Activated CD8-positive, alpha-beta memory T cell treated with anti-CD3 and anti-CD28 coated beads, Interleukin-2, amount 50 U/mL, for 24 hours (primary cell): Measurements from ENCODE around the gene ANKS1B.

Source experiments
- DNase-seq: peaks from one replicate; pipeline ENCODE4 v3.0.0-alpha.2; 2020; ENCODE audit errors: extremely low read depth

ANKS1B gene

DNA sequence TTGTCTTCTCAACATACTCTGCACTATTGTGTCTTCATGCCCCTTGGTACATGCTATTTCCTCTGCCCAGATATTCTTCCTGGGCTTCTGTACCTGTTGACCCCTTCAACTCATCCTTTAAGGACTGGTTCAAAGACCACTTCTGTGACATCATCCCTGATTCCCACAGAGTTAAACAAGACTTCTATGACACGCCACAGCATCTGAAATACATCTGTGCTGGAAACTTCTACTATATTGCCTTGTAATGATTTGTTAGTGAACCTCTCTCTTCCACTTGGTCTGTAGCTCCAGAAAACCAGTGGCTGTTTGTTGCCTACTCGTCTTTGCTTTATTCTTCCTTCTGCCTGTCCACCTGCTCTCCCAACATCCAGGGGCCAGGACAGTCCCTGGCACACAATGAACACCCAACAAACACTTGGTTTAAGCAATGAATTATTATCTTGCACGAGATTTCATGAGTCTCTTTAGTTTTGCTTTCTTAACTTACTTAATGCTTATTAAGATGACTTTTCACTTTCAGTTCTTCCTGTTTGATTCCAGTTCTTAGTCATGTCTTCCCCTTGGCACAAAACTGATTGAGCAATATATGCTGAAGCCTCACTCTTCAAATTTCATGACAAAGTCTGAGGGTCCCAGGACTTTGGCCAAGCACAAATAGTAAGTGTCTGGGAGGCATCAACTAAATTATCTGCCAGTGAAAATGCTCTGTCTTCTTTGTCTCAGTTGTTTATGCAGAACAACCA is 853.8 kb downstream of the ANKS1B start:
- DNase-seq, result no peak

DNA sequence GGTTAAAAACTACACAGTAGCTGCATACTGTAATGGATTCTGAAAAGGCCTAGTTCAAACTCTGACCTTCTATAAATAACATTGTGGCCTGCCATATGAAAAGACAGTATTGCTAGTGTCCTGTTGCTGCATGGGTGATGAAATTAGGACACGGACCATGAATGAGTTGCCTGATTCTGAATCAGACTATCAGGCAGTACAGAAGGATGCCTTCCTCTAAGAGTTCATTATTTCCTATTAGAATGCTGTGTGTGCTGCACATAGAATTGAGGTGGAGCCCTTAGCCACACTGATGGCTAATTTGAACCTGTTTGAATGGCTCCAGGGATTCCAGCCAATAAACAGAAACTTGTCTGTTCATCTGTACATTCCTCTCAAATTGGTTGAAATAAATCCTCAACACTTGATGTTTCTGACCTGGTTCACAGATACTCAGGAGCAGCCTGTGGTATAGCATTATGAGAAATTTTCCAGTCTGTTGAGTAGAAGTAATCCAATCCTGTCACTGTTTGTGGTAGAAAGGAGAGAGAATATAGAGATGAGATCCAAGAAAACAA is 856.4 kb downstream of the ANKS1B start:
- no peak for DNase-seq

DNA sequence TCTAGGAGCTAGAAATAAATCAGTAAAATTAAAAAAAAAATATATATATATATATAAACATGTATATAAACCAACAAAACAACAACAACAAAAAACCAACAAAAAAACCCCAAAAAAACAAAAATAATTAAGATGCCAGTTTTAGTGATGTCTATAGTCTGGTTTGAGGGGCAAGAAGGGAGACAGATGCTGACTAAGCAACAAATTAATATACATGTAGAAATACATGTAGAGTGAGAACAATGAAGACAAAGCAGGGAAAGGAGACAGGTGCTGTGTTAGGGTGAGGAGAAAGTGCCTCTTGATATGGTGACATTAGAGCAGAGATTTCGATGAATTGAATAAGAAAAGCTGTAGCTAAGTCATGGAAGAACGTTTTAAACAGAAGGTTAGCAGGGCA is 861.8 kb downstream of the ANKS1B start:
- no peak for DNase-seq

DNA sequence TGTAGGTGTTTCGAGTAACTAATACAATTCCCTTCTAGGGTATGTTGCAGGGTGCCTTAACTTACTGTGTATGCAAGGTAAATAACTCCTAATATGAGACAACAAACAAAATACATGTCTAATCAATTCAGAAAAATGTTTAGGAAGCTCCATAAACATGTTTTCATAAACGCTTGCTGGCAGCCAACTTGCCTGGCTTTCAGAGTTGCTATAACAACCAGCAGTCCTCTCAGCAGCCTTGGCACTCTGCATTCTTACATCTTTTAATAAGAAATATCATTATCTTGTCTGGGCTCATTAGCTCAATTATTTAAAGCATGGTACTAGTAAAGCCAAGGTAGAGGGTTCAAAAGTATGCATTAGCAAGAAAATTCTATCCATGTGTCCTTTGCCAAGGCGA is 862.2 kb downstream of the ANKS1B start:
- no peak for DNase-seq

DNA sequence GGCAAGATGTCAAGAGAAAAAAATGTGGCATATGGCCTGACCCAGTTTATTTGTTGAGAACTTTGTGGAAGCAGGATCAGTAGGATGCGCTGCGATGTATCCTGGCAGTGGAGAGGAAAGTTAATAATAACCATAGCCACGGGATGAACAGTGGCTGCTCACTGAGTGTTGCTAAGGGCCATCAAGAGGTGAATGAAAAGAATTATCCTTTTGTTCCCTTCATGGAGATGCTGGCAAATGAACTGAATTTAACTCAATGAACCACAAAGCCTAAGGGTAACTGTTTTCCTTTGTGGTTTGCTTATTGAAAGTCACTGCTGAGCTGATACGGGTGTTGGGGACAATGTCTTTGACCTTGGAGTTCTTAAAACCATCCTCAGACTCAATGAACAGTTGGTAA is 863.2 kb downstream of the ANKS1B start:
- DNase-seq, result no peak

DNA sequence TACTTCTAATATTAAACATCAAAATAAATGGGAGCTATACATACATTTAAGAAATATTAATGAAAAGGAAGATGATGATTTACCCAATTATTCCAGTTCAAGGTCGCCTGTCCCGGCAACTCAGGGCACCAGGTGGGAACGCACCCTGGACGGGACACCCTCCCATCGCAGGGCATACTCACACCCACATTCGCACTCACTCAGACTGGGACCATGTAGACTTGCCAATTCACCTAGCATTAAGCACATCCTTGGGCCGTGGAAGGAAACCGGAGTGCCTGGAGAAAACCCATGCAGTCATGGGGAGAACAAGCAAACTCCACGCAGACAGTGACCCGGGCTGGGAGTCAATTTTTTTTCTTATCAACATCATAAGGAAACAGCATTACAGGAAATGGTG is 864.8 kb downstream of the ANKS1B start:
- DNase-seq, result no peak

DNA sequence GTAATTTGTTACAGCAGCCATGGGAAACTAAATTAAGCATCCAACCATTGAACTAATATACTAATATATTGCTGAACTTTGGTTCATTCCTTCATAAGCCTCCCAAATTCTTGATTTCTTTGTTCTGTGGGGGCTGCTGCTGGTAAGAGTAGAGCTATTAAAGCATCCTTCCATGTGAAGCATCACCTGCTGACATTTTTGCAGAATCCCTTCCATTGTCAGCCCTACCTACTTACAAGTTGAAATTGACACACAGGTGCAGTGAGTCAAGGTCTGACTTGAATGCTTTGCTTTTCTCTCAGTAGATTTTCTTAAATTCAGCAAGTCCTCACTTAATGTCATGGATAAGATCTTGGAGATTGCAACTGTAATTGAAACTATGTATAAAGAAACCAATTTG is 865.3 kb downstream of the ANKS1B start:
- DNase-seq, result no peak

DNA sequence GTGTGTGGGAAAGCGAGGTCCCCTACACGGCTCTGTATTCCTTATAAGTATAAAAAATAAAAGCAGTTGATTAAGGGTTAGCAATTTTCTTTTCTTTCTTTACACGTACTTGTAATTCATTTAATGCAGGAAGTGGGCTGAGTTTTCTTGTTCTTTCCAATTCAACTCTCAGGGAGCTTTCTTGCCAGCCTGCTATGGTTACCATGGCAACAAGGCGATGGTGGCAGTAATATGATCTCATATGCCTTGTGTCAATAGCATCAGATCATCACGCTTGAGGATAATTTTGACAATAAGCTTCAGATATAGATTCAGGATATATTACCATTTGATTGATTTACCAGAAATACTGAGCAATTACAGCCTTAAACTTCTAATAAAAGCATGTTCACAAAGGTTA is 873.1 kb downstream of the ANKS1B start:
- DNase-seq, result no peak

DNA sequence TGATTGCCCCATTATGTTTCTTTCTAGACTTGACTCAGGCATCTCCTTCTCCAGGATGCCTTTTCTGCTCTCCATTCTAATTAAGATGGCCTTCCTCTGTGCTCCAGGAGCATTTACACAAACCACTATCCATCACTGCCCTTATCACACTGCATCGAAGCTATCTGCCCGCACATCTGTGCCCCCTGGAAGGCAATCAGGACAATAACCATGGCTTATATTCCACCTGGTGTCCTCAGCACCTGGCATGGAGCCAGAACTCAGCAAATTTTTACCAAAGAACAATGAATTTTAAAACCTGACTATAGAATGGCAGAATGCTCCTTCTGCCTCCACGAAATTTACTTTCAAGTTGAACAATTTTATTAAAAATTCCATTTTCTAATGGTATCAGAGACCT is 873.9 kb downstream of the ANKS1B start:
- no peak for DNase-seq

DNA sequence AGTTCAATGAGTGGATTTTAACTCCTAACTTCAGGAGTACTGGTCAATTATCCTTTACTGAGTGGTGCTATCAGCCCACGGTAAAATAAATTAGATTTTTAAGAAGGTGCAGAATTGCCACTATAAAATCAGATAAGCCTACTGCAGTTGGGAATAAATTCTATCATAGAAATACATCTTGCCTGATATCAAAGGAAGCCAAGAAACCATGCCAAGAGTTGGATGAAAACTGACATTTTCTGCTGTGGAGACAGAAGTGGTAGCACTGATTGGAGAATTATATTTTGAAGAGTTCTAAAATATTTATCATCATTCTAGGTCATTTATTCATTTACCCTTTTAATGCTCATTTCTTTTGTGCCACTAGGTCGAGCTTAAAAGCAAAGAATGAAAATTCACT is 874.5 kb downstream of the ANKS1B start:
- no peak for DNase-seq

DNA sequence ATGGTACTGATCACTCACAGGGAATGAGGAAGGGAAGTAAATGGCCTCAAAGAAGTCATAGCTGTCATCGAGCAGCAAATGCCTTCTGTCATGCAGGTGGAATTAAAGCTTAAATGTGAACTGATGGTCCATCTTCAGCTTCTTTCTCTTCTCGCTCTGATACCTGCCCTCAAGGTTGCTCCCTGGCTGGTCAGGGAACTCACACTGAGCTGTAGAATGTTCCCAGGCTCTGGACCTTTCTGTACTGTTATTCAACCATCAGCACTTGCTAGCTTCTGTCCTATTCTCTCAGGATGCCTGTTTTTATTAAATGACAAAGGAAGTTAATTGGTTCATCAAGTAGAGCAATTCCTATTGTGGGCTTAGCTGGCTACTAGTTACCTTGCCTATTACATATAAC is 875.8 kb downstream of the ANKS1B start:
- no peak for DNase-seq

DNA sequence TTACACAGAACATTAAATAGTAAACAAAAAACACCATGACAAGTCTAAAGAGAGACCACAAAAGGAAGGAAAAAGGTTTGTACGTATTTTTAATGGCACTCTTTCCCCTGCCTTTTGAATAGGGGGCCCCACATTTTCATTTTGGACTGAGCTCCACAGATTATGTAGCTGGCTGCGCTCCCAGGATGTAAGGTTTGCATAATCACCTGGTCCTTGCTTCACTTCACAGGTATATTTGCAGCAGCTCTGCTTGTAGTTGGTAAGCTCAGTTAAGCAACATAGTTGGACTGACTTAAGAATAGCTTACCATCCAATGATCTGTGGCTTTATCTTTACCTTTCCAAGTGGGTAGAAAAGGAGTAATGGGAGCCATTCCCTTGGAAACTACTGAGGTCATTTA is 885.0 kb downstream of the ANKS1B start:
- DNase-seq, result no peak

DNA sequence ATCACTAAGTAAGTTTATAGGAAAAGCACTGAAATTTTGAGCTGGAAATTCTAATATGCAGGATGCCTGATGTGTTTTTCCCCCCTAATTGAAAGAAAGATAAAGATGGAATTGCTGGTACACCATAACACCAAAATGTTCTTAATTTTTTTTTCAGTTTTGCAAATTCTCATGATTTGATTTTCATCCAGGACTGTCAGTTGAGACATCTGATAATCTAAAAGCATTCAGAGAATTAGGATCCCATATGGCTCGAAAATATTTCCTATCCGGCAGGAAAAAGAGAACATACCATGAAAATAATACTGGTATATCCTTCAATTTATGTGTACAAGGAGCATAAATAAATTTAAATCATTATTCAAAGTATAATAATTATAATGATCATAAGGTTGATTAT is 887.6 kb downstream of the ANKS1B start:
- no peak for DNase-seq

DNA sequence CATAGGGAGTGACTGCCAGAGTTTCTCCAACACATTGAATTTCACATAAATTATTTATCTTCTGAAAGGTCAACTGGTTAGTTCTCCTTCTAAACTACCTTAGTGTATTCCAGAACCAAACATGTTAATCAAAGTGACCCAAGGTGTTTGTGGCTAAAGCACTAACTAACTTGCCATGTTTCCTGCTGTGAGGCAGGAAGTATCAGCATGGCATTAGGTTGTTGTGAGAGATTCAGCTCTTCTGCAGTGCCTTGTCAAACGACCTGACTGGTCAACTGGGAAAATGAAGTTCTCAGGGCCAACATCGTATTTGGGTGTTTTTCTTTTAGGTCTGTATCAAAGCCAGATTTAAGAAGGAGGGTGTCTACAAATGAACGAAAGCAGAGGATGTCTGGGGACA is 891.6 kb downstream of the ANKS1B start:
- DNase-seq, result no peak

DNA sequence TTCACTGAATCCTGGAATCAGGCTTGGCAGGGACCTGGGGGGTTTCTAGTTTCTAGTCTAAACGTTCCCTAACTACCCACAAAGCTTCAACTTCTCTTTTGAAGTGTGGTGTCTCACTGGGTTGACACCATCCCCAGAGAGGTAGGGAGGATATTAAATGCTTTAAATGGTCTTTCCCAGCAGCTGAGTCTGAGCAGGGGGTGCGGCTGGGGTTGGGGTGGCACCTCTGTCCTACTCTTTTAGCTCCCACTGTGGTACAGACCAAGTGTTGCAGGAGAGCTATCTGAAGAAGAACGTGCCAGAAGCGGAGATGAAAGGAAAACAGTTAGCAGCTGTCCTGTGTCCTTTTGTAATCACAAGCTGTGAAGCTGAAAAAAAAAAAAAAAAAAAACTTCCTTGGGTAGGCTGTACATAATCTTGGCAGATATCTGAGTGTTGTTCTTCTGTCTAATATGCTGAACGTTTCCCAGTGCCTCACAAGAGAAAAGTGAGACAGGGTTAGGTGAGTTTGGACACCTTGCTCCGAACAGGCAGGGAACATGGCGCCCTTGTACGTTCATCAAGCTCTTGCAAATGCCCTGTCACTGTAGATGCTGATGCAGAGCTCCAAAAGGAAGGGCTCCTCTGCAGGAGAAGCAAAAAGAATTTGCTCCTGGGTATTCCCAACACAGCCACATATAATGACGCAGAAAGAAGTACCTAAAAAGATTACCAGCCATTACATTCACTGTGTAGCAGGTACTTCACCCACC is 892.5 kb downstream of the ANKS1B start:
- DNase-seq, result no peak

DNA sequence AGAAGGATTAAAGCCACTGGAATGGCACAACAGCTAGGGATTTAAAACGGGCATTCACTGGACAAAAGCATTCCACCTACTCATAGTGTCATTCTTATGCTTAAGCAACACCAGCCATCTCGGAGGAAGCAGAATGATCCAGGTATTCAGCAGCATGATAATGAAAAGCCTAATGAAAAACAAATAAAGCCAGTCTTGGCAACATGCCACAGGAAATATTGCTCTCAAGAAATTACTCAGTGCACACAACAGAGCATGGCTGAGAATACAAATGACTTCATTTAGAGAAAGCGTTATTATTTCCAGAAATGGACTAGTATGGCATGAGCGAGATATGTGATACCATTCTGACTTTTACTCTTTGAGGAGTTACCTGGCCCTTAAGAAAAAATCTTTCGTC is 897.5 kb downstream of the ANKS1B start:
- no peak for DNase-seq

DNA sequence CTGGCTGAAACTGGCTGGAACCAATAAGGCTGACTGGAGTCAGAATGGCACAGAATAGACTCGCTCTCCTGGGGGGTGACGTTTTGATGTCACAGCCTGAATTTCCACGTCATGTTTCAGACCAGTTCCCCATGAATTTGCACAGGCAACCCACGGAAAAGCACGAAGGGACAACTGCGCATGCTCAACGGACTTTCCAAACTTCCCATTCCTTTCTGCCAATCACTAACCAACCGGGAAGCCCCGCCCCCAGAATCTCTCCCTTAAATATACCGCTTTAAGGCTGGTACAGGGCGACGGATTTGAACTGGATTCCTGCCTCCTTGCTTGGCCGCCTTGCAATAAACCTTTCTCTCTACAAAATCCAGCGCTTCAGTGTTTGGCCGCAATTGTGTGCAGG is 904.9 kb downstream of the ANKS1B start:
- DNase-seq, result no peak

DNA sequence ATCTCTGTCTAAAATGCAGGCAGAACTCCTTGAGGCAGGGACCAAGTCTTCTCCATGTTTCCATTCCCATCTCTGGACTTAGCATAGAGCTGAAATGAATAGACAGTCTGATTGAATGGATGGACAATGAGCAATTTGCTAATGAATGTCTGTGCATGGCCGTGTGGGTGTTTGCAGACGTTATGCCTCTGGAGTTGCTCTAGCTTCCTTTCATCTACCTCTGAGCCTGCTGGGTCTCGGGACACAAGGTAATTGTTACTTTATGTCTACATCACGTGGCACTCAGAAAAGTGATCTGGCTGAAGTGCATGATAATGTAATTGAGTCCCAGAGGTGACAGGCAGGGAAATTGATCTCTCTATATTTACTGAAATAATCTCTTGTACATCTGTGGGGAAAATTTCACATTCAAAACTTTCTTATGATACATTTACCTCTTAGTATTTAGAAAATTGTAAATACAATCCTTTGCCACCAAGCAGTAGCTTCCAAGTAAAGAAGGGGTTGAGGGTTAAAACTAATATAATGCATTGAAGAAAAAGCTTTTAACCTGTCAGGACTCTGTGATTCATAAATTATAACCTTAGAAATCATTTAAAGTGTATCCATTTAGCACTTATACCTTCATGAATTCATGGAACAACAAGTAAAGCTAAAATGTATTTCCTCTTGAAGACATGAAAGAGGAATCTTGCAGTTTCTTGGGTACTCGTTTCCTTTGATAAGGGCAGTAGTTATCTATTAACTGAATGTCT is 915.6 kb downstream of the ANKS1B start:
- no peak for DNase-seq

DNA sequence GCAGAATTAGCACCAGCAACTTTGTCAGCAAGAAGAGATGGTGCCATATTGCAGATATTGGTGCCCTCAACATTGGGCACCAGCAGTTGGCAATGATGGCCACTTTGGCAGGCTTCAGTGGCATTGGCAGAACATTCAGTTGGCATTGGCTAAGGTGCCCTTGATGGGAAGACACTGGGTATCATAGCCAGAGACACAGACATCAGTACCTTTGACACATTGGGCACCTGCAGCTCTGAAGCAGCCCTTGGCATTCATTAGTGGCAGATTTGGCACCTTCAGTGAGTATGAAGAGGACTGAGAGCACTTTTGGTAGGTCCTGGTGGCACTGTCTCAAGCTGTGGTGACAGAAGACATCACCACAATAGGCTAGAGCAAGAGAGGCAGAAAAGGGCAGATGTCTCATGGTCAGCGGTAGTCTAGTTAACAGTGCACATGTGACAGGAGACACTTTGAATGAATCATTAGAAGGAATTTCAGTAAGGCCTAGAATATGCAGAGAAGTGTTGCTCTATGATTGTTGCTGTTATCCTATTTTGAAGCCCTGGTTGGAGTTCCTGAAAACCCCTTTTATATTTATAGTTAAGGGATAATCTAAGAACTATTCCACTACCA is 917.5 kb downstream of the ANKS1B start:
- no peak for DNase-seq

DNA sequence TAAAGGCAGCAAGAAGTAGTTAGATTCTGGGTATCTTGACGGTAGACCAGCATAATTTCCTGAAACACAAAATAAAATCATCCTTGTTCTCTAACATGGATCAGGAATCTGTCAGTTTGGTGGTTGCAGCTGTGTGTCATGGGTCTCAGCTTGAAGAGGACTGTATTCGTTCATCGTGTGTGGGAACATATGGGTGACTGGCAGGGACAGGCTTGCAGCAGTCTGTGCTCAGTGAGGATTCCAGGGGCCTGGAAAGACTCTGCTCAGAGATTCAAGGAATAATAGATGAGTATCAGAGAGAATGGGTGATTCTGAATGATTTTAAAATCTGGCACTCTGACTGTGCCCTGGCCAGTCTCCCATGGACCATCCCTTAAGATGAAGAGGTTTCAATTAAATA is 918.0 kb downstream of the ANKS1B start:
- DNase-seq, result no peak

DNA sequence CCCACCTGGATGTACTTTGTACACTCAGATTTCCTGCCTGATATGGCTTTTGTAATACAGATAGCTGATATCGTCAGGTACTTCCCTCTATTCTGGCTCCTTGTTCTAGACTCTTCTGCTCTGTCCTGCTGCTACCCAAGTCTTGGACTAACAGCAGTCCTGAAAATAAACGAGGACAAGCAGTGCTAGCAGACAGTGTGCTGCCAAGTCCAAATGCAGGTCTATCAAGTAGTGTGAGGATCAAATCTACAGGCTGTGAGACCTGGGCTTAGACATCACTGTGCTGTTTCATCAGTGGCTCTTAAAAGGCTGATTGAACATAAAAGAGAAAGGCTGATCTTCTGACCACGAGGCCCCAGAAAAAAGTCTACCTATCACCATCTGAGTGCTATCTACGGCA is 921.6 kb downstream of the ANKS1B start:
- DNase-seq, result no peak

DNA sequence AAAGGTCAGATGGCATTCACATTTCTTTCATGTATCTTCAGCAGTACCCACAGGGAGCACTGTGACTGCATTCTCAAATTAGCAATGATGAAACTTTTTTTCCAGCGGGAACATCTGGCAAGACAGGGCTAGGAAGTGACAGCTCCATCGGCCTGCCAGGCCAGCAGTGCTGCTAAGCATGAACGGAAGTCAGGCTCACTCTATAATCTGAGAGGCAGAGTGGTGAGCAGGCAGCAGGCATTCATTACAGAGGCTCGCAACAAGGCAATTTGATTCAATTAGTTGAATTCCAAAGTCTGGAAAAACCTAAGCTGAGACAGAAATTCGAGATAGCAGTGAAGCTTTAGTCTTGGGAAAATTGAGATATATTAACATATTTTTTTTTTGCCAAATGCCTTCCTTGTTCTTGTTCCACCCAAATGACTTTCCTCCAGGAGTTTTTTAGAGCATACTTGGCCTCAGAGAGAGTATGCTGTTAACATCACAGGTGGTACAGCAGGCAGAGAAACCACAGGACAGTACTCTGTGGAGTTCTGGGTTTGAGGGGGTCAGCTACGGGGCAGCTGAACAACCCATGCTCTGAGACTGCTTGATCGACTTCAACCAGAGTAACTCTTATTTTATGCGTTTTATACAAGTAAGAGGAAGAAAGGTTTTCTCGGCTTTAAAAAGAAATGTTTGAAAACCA is 924.8 kb downstream of the ANKS1B start:
- DNase-seq, result no peak
